HEK293 (cell line): ENCODE measurements around the gene BYSL.
A peak's percentile ranks its signal among the peaks of the same experiment; 100 is the strongest.

ENCODE experiments used
- EGR2 ChIP-seq: fragments of 450-650 bp; formaldehyde crosslinking; IDR thresholded peaks from 2 replicates; pipeline ENCODE4 v1.5.1; 2016; ENCODE audit warnings: low read depth, missing biosample characterization, missing genetic modification characterization
- REST ChIP-seq: fragments of 450-650 bp; formaldehyde crosslinking; IDR thresholded peaks from 2 replicates; pipeline ENCODE4 v1.5.1; 2016; ENCODE audit warnings: missing biosample characterization, missing genetic modification characterization
- ZBTB17 ChIP-seq: fragments of 450-650 bp; formaldehyde crosslinking; IDR thresholded peaks from 2 replicates; pipeline ENCODE4 v1.5.1; 2016; ENCODE audit warnings: missing biosample characterization, missing genetic modification characterization
- ZBTB8A ChIP-seq: fragments of 450-650 bp; formaldehyde crosslinking; IDR thresholded peaks from 2 replicates; pipeline ENCODE4 v1.5.1; 2016; ENCODE audit warnings: missing biosample characterization, missing genetic modification characterization
- ZFP41 ChIP-seq: fragments of 450-650 bp; formaldehyde crosslinking; IDR thresholded peaks from 2 replicates; pipeline ENCODE4 v1.5.1; 2016; ENCODE audit warnings: missing biosample characterization, missing genetic modification characterization, borderline replicate concordance
- ZIC2 ChIP-seq: fragments of 450-650 bp; formaldehyde crosslinking; IDR thresholded peaks from 2 replicates; pipeline ENCODE4 v1.5.1; 2016; ENCODE audit warnings: missing biosample characterization, missing genetic modification characterization
- ZNF146 ChIP-seq: fragments of 450-650 bp; formaldehyde crosslinking; IDR thresholded peaks from 2 replicates; pipeline ENCODE4 v1.5.1; 2016; ENCODE audit warnings: missing biosample characterization, missing genetic modification characterization
- ZNF211 ChIP-seq: fragments of 450-650 bp; formaldehyde crosslinking; IDR thresholded peaks from 2 replicates; pipeline ENCODE4 v1.5.1; 2016; ENCODE audit warnings: low read depth, missing biosample characterization, missing genetic modification characterization
- ZNF239 ChIP-seq: fragments of 450-650 bp; formaldehyde crosslinking; IDR thresholded peaks from 2 replicates; pipeline ENCODE4 v1.5.1; 2016; ENCODE audit warnings: missing biosample characterization, missing genetic modification characterization
- ZNF433 ChIP-seq: fragments of 450-650 bp; formaldehyde crosslinking; IDR thresholded peaks from 2 replicates; pipeline ENCODE4 v1.5.1; 2016; ENCODE audit warnings: missing biosample characterization, missing genetic modification characterization, low read depth
- ZNF521 ChIP-seq: fragments of 450-650 bp; formaldehyde crosslinking; IDR thresholded peaks from 2 replicates; pipeline ENCODE4 v1.5.1; 2017; ENCODE audit warnings: missing biosample characterization, mild to moderate bottlenecking, missing genetic modification characterization
- ZNF639 ChIP-seq: fragments of 450-650 bp; formaldehyde crosslinking; IDR thresholded peaks from 2 replicates; pipeline ENCODE4 v1.5.1; 2016; ENCODE audit warnings: missing biosample characterization, missing genetic modification characterization
- TF ChIP-seq, protein P1 (sequence below): fragments of 450-650 bp; formaldehyde crosslinking; IDR thresholded peaks from 2 replicates; pipeline ENCODE4 v1.5.1; 2017; ENCODE audit warnings: missing biosample characterization, missing genetic modification characterization
- TF ChIP-seq, protein P2 (sequence below): fragments of 450-650 bp; formaldehyde crosslinking; IDR thresholded peaks from 2 replicates; pipeline ENCODE4 v1.5.1; 2016; ENCODE audit warnings: missing biosample characterization, missing genetic modification characterization
- TF ChIP-seq, protein P3 (sequence below): fragments of 450-650 bp; formaldehyde crosslinking; IDR thresholded peaks from 2 replicates; pipeline ENCODE4 v1.5.1; 2016; ENCODE audit warnings: missing biosample characterization, missing genetic modification characterization, borderline replicate concordance
- TF ChIP-seq, protein P4 (sequence below): fragments of 450-650 bp; formaldehyde crosslinking; IDR thresholded peaks from 2 replicates; pipeline ENCODE4 v1.5.1; 2016; ENCODE audit warnings: missing biosample characterization, missing genetic modification characterization
- TF ChIP-seq, protein P5 (sequence below): fragments of 450-650 bp; formaldehyde crosslinking; IDR thresholded peaks from 2 replicates; pipeline ENCODE4 v1.5.1; 2016; ENCODE audit warnings: missing biosample characterization, missing genetic modification characterization, low read depth
- TF ChIP-seq, protein P6 (sequence below): fragments of 450-650 bp; formaldehyde crosslinking; IDR thresholded peaks from 2 replicates; pipeline ENCODE4 v1.5.1; 2016; ENCODE audit warnings: missing biosample characterization, missing genetic modification characterization, borderline replicate concordance
- TF ChIP-seq, protein P7 (sequence below): fragments of 450-650 bp; formaldehyde crosslinking; IDR thresholded peaks from 2 replicates; pipeline ENCODE4 v1.5.1; 2017; ENCODE audit warnings: missing biosample characterization, missing genetic modification characterization

The BYSL gene

DNA sequence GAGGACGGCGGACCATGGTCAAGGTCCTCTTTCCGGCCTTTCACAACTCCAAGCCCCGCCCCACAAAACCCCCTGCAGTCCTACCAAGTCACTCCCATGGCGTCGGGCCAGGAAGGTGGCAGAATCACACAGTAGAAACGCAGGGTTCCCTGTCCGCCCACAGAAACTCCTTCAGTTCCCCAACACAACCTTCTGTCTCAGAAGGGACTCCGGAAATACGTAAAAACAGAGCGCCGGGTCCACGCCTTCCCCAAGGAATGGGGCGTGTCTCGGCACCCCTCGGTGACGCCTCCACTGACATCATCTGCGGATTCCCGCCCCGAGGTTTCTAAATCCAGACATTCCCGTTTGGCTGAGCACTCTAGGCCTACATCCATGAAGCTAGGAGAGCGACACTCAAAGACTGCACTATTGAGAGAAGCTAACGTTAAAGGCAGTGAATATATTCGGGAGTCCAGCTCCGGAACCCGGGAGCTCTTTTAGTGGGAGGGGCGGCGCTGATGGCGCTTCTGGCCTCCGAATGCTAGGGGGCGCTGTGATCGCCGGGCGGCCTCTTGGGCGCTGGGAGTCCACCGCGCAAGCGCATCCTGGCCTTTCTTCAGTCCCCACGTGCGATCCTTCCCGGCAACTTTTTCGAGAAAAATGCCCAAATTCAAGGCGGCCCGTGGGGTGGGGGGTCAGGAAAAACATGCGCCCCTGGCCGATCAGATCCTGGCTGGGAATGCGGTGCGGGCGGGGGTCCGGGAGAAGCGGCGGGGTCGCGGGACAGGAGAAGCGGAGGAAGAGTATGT, at the start of gene BYSL, which contains the start of gene MED20 (continued):
- TF ChIP-seq, protein P1, sequence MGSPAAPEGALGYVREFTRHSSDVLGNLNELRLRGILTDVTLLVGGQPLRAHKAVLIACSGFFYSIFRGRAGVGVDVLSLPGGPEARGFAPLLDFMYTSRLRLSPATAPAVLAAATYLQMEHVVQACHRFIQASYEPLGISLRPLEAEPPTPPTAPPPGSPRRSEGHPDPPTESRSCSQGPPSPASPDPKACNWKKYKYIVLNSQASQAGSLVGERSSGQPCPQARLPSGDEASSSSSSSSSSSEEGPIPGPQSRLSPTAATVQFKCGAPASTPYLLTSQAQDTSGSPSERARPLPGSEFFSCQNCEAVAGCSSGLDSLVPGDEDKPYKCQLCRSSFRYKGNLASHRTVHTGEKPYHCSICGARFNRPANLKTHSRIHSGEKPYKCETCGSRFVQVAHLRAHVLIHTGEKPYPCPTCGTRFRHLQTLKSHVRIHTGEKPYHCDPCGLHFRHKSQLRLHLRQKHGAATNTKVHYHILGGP (tag by site-specific recombination) = no peak
- TF ChIP-seq, protein P2, sequence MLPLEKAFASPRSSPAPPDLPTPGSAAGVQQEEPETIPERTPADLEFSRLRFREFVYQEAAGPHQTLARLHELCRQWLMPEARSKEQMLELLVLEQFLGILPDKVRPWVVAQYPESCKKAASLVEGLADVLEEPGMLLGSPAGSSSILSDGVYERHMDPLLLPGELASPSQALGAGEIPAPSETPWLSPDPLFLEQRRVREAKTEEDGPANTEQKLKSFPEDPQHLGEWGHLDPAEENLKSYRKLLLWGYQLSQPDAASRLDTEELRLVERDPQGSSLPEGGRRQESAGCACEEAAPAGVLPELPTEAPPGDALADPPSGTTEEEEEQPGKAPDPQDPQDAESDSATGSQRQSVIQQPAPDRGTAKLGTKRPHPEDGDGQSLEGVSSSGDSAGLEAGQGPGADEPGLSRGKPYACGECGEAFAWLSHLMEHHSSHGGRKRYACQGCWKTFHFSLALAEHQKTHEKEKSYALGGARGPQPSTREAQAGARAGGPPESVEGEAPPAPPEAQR (tag by site-specific recombination) = no peak; the same call in 1 of the 2 replicates
- TF ChIP-seq ZIC2 (tag by site-specific recombination) (peak; percentile 79), ZNF146 (tag by site-specific recombination) (no peak), REST (tag by site-specific recombination) (peak; percentile 21; the same call in 1 of the 2 replicates), ZBTB17 (peak; percentile 76; the same call in 1 of the 2 replicates), ZNF639 (peak; percentile 80; the same call in 1 of the 2 replicates), ZNF239 (tag by site-specific recombination) (no peak), ZNF433 (tag by site-specific recombination) (no peak), ZNF521 (tag by site-specific recombination) (no peak), ZFP41 (tag by site-specific recombination) (no peak), ZNF211 (no peak), ZBTB8A (tag by site-specific recombination) (peak; percentile 54), EGR2 (tag by site-specific recombination) (peak; percentile 79)
- TF ChIP-seq, protein P3, sequence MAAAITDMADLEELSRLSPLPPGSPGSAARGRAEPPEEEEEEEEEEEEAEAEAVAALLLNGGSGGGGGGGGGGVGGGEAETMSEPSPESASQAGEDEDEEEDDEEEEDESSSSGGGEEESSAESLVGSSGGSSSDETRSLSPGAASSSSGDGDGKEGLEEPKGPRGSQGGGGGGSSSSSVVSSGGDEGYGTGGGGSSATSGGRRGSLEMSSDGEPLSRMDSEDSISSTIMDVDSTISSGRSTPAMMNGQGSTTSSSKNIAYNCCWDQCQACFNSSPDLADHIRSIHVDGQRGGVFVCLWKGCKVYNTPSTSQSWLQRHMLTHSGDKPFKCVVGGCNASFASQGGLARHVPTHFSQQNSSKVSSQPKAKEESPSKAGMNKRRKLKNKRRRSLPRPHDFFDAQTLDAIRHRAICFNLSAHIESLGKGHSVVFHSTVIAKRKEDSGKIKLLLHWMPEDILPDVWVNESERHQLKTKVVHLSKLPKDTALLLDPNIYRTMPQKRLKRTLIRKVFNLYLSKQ (tag by site-specific recombination) = no peak
- TF ChIP-seq, protein P4, sequence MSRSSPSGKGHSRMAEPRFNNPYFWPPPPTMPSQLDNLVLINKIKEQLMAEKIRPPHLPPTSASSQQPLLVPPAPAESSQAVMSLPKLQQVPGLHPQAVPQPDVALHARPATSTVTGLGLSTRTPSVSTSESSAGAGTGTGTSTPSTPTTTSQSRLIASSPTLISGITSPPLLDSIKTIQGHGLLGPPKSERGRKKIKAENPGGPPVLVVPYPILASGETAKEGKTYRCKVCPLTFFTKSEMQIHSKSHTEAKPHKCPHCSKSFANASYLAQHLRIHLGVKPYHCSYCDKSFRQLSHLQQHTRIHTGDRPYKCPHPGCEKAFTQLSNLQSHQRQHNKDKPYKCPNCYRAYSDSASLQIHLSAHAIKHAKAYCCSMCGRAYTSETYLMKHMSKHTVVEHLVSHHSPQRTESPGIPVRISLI = no peak
- TF ChIP-seq, protein P5, sequence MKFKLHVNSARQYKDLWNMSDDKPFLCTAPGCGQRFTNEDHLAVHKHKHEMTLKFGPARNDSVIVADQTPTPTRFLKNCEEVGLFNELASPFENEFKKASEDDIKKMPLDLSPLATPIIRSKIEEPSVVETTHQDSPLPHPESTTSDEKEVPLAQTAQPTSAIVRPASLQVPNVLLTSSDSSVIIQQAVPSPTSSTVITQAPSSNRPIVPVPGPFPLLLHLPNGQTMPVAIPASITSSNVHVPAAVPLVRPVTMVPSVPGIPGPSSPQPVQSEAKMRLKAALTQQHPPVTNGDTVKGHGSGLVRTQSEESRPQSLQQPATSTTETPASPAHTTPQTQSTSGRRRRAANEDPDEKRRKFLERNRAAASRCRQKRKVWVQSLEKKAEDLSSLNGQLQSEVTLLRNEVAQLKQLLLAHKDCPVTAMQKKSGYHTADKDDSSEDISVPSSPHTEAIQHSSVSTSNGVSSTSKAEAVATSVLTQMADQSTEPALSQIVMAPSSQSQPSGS (tag by site-specific recombination) = peak; percentile 86
- TF ChIP-seq, protein P6, sequence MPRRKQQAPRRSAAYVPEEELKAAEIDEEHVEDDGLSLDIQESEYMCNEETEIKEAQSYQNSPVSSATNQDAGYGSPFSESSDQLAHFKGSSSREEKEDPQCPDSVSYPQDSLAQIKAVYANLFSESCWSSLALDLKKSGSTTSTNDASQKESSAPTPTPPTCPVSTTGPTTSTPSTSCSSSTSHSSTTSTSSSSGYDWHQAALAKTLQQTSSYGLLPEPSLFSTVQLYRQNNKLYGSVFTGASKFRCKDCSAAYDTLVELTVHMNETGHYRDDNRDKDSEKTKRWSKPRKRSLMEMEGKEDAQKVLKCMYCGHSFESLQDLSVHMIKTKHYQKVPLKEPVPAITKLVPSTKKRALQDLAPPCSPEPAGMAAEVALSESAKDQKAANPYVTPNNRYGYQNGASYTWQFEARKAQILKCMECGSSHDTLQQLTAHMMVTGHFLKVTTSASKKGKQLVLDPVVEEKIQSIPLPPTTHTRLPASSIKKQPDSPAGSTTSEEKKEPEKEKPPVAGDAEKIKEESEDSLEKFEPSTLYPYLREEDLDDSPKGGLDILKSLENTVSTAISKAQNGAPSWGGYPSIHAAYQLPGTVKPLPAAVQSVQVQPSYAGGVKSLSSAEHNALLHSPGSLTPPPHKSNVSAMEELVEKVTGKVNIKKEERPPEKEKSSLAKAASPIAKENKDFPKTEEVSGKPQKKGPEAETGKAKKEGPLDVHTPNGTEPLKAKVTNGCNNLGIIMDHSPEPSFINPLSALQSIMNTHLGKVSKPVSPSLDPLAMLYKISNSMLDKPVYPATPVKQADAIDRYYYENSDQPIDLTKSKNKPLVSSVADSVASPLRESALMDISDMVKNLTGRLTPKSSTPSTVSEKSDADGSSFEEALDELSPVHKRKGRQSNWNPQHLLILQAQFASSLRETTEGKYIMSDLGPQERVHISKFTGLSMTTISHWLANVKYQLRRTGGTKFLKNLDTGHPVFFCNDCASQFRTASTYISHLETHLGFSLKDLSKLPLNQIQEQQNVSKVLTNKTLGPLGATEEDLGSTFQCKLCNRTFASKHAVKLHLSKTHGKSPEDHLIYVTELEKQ = no peak
- TF ChIP-seq, protein P7, sequence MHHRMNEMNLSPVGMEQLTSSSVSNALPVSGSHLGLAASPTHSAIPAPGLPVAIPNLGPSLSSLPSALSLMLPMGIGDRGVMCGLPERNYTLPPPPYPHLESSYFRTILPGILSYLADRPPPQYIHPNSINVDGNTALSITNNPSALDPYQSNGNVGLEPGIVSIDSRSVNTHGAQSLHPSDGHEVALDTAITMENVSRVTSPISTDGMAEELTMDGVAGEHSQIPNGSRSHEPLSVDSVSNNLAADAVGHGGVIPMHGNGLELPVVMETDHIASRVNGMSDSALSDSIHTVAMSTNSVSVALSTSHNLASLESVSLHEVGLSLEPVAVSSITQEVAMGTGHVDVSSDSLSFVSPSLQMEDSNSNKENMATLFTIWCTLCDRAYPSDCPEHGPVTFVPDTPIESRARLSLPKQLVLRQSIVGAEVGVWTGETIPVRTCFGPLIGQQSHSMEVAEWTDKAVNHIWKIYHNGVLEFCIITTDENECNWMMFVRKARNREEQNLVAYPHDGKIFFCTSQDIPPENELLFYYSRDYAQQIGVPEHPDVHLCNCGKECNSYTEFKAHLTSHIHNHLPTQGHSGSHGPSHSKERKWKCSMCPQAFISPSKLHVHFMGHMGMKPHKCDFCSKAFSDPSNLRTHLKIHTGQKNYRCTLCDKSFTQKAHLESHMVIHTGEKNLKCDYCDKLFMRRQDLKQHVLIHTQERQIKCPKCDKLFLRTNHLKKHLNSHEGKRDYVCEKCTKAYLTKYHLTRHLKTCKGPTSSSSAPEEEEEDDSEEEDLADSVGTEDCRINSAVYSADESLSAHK (tag by site-specific recombination) = peak; percentile 97
